ENCODE measurements around the gene RAD18.

DNA sequence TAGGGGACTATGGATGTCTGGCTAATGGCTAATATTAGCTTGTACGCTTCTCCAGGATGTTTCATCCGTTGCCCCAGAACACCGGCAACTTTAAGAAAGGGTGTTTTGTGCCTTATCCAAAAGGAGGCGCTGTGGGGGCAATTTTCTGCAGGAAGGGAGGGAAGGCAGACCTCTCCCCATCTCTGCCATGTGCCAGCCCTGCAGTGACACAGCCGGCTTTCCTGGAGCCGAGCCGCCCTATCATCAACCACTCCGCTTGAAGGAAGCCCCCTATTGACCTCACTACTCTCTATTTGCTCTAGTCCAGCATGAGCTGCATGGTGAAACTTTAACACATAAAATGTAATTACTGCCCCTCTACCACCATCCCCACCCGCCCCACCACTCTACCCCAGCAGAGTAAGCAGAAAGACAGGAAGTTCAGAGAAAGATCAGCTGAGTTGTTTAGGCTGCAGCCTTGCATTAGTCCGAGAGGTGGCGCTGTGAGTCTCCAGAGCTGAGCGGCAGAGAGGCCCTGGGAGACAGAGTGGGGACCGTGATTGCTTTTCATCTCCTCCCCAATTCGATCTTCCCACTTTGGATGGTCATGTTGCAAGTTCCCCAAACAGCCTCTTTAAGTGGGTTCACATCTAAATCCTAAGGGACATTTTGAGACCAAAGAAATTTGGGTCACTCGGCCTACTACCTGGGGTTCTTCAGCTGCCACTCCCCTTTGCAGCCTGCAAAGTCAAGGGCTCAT is 24.5 kb upstream of the RAD18 start:
- TF ChIP-seq, protein P1, sequence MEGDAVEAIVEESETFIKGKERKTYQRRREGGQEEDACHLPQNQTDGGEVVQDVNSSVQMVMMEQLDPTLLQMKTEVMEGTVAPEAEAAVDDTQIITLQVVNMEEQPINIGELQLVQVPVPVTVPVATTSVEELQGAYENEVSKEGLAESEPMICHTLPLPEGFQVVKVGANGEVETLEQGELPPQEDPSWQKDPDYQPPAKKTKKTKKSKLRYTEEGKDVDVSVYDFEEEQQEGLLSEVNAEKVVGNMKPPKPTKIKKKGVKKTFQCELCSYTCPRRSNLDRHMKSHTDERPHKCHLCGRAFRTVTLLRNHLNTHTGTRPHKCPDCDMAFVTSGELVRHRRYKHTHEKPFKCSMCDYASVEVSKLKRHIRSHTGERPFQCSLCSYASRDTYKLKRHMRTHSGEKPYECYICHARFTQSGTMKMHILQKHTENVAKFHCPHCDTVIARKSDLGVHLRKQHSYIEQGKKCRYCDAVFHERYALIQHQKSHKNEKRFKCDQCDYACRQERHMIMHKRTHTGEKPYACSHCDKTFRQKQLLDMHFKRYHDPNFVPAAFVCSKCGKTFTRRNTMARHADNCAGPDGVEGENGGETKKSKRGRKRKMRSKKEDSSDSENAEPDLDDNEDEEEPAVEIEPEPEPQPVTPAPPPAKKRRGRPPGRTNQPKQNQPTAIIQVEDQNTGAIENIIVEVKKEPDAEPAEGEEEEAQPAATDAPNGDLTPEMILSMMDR (IDR thresholded peaks at IDR 0.05): peak; percentile 38 to 48 (median 41)
- TF ChIP-seq POLR2A (IDR thresholded peaks at IDR 0.05): no peak

Data from ovary (tissue), 3 donors.